MG63 (cell line): ENCODE results near the gene STK25. TPM values are rescaled to one million over a fixed set of nuclear protein-coding genes. Genes with fewer than 3 reads are reported as not detected.

ENCODE experiments used
- DNase-seq: peaks from one replicate; pipeline ENCODE4 v3.0.0-alpha.2; 2020
- H3K27me3 ChIP-seq: fragments of 250-450 bp; sonication (Bioruptor Pico); 2 replicates; pipeline ENCODE4 v1.5.1; 2020; ENCODE audit warnings: mild to moderate bottlenecking, moderate library complexity
- H3K36me3 ChIP-seq: fragments of 250-450 bp; sonication (Bioruptor Pico); 2 replicates; pipeline ENCODE4 v1.5.1; 2020; ENCODE audit warnings: mild to moderate bottlenecking, moderate library complexity
- H3K4me3 ChIP-seq: fragments of 250-450 bp; sonication (Bioruptor Pico); 2 replicates; pipeline ENCODE4 v1.5.1; 2020; ENCODE audit warnings: mild to moderate bottlenecking, moderate library complexity
- H3K9me3 ChIP-seq: fragments of 250-450 bp; sonication (Bioruptor Pico); 2 replicates; pipeline ENCODE4 v1.5.1; 2020; ENCODE audit warnings: mild to moderate bottlenecking, moderate library complexity
- total RNA-seq: library from RNA; depleted of rRNA; stranded (reverse); fragments of >200 nt; shearing (Covaris generic); gene quantifications from 2 replicates; pipeline ENCODE4 v1.2.3, GENCODE V29; 2014; ENCODE audit warnings: low replicate concordance

Gene STK25
- total RNA-seq, 1 experiment from 2014 or later, result 176 TPM

- no peak overlapping the region for H3K4me3 ChIP-seq
- DNase-seq, result no peak
- no peaks in the 10 kb centered on the region for H3K36me3 ChIP-seq
- H3K9me3 ChIP-seq, result no peaks in the 10 kb centered on the region
- 0 out of 2 replicates have a peak, but pooled peaks cover 3% of the 10 kb centered on the region for H3K27me3 ChIP-seq
Measured at GRCh38 chr2:241542278-241542605, 33.9 kb upstream of the STK25 start.

- H3K9me3 ChIP-seq, result no peaks in the 10 kb centered on the region
- H3K27me3 ChIP-seq, result 0 out of 2 replicates have a peak, but pooled peaks cover 3% of the 10 kb centered on the region
- no peaks in the 10 kb centered on the region for H3K36me3 ChIP-seq
- no peak overlapping the region for H3K4me3 ChIP-seq
- no peak for DNase-seq
Measured at GRCh38 chr2:241541564-241542277, 33.3 kb upstream of the STK25 start.

DNA sequence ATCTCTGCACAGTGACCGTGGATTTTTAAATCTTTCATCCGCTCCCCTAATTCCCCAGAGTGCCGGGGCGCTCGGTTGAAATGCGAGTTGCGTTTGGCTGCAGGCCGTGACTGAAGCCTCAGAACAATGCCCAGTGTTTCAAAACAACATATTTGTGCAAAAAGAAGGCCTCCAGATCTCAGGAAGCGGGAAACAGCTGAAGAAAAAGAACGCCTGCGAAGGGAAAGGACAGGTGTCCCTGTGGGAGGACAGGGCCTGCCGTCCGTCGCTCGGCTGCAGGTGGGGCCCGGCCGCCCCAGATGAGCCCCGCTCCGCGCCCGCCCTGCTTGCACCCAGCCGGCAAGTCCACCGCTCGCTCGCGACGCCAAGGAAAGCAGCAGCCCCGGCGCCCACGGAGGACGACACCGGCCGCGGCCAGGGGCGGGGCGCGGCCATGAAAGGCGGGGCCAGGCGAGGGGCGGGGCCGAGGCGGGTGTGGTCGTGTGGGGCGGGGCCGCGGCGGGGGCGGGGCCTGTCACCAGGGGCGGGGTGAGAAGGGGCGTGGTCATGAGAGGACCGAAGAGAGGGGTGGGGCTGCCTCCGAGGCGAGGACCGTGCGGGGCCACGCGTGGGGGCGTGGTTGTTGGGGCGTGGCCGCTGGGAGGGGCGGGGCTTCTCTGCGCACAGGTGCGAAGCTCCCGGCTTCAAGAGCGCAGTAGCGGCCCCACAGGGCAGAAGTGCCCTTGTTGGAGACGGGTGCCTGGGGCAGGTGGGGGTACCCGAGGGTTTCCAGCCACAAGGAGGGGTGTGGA, 32.6 kb upstream of the STK25 start:
- H3K27me3 ChIP-seq, result 0 out of 2 replicates have a peak, but pooled peaks cover 3% of the 10 kb centered on the region
- H3K4me3 ChIP-seq, result no peak overlapping the region
- H3K36me3 ChIP-seq, result no peaks in the 10 kb centered on the region
- no peaks in the 10 kb centered on the region for H3K9me3 ChIP-seq
- DNase-seq, result no peak

- DNase-seq, result no peak
- Histone ChIP-seq H3K36me3 (no peaks in the 10 kb centered on the region), H3K27me3 (0 out of 2 replicates have a peak, but pooled peaks cover 3% of the 10 kb centered on the region), H3K4me3 (no peak overlapping the region), H3K9me3 (no peaks in the 10 kb centered on the region)
Measured at GRCh38 chr2:241540401-241540770, 32.0 kb upstream of the STK25 start.

GRCh38 chr2:241539616-241540374, 31.4 kb upstream of the STK25 start:
- no peak for DNase-seq
- H3K4me3 ChIP-seq, result no peak overlapping the region
- H3K36me3 ChIP-seq, result no peaks in the 10 kb centered on the region
- H3K9me3 ChIP-seq, result no peaks in the 10 kb centered on the region
- H3K27me3 ChIP-seq, result 0 out of 2 replicates have a peak, but pooled peaks cover 3% of the 10 kb centered on the region

DNA sequence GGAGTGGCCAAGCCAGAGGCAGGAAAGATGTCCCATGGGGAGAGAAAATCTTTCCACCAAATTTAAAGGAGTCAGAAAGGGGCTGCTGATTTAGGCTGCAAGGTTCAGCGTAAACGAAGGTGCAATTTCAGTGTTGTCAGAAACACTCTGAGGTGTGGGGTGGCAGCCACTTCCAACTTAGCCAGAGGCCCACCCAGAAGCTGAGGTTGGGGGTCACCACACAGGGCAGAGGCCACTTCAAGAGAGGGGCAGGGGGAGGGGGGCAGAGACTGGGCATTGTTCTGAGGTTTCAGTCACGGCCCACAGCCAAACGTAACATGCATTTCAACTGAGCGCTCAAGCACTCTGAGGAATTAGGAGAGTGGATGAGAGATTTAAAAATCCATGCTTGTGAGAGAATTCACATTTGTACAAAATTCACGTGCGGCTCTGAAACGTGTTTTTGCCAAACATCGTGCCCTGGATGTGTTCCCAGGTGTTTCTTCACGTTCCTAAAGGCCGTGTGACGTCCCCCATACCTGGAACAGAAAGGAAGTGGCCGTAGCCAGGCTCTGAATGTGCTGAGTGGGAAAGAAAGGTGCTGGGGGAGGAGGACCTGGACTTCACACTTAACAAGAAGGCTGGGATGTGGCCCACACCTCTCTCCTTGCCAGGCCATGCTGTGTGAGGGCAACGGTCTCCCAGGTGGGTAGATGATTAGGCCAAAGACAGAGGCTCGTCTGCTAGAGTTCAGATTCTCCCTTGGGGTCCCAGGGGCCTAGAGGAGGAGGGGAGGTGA, 30.6 kb upstream of the STK25 start:
- no peak for DNase-seq
- 0 out of 2 replicates have a peak, but pooled peaks cover 3% of the 10 kb centered on the region for H3K27me3 ChIP-seq
- no peak overlapping the region for H3K4me3 ChIP-seq
- no peaks in the 10 kb centered on the region for H3K36me3 ChIP-seq
- no peaks in the 10 kb centered on the region for H3K9me3 ChIP-seq

- no peak for DNase-seq
Measured at GRCh38 chr2:241535871-241536655, 27.7 kb upstream of the STK25 start.

DNA sequence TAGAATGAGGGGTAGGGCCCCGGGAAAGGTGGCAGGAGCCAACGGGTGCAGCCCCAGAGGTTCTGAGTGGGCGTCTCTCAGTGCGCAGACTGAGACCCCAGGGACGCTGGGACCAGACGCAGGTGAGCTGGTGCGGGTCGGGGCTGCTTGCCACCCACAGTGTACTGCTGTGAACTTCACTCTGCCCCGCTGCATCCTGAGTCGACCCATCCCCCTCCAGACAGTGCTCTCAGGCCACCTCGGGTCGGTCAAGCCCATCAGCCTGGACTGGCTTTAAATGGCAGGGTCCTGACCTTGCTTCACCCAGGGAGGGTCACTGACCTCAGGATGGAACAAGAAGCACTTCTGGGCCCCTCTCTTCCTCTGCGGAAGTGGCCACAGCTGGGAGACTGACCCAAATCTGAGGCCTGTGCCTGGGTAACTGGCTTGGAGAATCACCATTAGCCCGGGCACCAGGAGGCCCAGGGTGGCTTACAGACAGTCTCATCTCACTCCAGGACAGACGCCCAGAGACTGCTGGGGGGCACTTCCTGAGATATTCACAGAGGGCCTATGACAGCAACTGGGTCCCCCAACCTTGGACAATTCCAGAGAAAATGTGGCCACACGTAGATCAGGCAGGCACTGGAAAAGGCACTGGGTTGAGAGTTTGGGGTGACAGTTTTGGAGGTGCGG, 26.5 kb upstream of the STK25 start:
- no peak overlapping the region for H3K4me3 ChIP-seq
- H3K27me3 ChIP-seq, result no peaks in the 10 kb centered on the region
- H3K36me3 ChIP-seq, result no peaks in the 10 kb centered on the region
- DNase-seq, result no peak
- no peaks in the 10 kb centered on the region for H3K9me3 ChIP-seq

More at GRCh38 chr2:241535871-241536655, 27.7 kb upstream of the STK25 start:
- no peaks in the 10 kb centered on the region for H3K9me3 ChIP-seq
- H3K36me3 ChIP-seq, result no peaks in the 10 kb centered on the region
- no peaks in the 10 kb centered on the region for H3K27me3 ChIP-seq
- H3K4me3 ChIP-seq, result no peak overlapping the region

DNA sequence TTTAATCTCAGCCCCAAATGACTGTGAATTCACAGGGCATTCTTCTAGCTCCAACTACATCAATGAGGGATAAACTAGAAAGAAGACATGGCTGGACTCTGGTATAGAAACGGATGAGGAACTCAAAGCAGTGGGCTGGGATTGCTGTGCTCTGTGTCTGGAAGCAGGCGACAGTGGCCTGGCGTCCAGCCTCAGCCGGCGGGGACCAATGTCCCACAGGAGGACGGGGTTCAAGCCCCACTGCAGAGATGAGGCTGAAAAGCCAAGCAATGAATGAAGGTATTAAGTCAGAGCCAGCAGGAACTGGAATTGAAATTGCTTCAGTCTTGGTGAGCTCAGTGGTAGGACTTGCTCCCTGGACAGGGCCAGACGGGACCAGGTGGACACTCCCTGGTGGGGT, 25.9 kb upstream of the STK25 start:
- no peak for DNase-seq
- Histone ChIP-seq H3K4me3 (no peak overlapping the region), H3K9me3 (no peaks in the 10 kb centered on the region), H3K27me3 (no peaks in the 10 kb centered on the region), H3K36me3 (no peaks in the 10 kb centered on the region)

GRCh38 chr2:241532733-241533601, 24.6 kb upstream of the STK25 start:
- no peak overlapping the region for H3K4me3 ChIP-seq
- DNase-seq, result no peak

GRCh38 chr2:241532168-241532567, 23.8 kb upstream of the STK25 start:
- DNase-seq, result no peak
- no peaks in the 10 kb centered on the region for H3K9me3 ChIP-seq
- no peak overlapping the region for H3K4me3 ChIP-seq
- H3K36me3 ChIP-seq, result no peaks in the 10 kb centered on the region
- H3K27me3 ChIP-seq, result no peaks in the 10 kb centered on the region

More at GRCh38 chr2:241532733-241533601, 24.6 kb upstream of the STK25 start:
- H3K9me3 ChIP-seq, result no peaks in the 10 kb centered on the region
- H3K27me3 ChIP-seq, result no peaks in the 10 kb centered on the region
- no peaks in the 10 kb centered on the region for H3K36me3 ChIP-seq

DNA sequence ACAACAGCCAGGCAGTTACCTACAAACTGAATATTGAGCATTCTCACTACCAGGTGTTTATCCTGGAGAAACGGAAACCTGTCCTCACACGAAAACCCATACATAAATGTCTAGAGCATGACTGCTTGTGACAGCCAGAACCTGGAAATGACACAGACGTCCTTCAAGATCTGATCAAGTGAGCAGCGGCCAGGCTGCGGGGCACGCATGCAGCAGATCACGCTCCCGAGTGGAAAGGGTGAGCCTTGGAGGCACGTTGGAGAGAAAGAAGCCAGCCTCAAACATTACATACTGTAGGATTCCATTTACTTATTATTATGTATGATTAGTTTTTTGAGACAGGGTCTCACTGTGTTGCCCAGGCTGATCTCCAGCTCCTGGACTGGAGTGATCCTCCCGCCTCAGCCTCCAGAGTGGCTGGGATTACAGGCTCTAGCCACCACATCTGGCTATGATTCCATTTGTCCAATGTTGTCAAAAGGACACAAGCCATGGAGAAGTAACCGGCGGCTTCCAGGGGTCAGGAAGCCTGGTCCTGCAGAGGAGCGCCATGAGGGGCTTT, 22.9 kb upstream of the STK25 start:
- DNase-seq, result no peak
- no peaks in the 10 kb centered on the region for H3K36me3 ChIP-seq
- no peak overlapping the region for H3K4me3 ChIP-seq
- H3K9me3 ChIP-seq, result no peaks in the 10 kb centered on the region
- no peaks in the 10 kb centered on the region for H3K27me3 ChIP-seq

DNA sequence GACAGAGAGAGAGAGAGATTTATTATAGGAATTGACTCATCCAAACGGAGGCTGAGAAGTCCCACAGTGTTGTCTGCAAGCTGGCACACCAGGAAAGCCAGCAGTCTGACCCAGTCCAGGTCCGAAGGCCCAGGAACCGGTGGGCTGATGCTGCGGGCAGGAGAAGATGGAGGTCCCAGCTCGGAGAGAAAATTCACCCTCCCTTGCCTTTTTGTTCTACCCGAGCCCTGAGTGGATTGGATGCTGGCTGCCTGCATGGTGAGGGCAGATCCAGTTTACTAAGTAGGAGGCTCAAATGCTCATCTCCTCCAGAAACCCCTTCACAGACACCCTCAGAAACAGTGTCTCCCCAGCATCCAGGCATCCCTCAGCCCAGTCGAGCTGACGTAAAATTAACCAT, 22.2 kb upstream of the STK25 start:
- DNase-seq, result no peak
- no peaks in the 10 kb centered on the region for H3K9me3 ChIP-seq

More for the DNA sequence above, 22.2 kb upstream of the STK25 start:
- no peaks in the 10 kb centered on the region for H3K27me3 ChIP-seq
- no peak overlapping the region for H3K4me3 ChIP-seq
- no peaks in the 10 kb centered on the region for H3K36me3 ChIP-seq
